HL-60/S4 treated with phorbol 12-myristate 13-acetate at 8.2 ng/mL for 4 days and 3 days (cell line): ENCODE results near the gene CACNA1B.
"Not testable (repeated sequence)": the region's sequence is repeated elsewhere in the genome, so short reads cannot be mapped to it uniquely, and the experiment has no call there.

Experiments
- in situ Hi-C: fragments of 300-500 bp; cut with MboI; formaldehyde crosslinking; loops from 2 replicates; pipeline ENCODE4 v1.15.0; 2022; ENCODE audit warnings: low sequenced_read_pairs

The CACNA1B gene

GRCh38 chr9:137865581-137866145 lies 11.9 kb upstream of the CACNA1B start:
- in situ Hi-C loops = no loop called here

DNA sequence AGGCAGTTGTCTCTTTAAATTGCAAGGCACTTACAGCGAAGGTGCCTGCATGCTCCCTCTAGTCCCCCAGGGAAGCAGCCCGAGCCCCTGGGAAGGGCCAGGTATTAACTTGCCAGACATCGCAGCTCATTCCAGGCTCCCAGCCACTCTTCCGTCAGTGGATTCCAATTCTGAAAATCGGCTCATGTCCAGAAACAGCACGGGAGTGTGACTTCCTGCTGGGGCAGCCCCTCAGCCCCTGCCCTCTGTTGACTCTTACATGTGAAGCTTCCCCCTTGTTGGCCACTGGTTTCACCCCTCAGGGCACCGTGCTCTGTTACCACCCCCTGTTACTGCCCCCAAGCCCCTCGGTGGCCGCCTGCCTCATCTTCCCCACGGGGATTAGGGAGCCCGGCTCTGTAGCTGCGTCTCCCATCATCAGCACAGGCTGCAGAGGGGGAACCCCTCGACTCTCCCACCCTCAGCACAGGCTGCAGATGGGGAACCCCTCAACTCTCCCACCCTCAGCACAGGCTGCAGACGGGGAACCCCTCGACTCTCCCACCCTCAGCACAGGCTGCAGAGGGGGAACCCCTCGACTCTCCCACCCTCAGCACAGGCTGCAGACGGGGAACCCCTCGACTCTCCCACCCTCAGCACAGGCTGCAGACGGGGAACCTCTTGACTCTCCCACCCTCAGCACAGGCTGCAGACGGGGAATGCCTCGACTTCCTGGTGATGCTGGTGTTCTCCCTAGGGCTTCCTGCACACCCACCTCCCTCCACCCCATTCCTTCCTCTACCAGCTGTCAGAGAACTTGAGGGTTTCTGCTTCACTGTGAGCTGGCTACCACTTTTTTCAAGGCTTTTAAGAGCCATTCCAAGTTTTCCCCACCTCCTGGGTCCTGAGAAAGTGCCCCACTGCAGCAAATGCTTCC lies 11.1 kb upstream of the CACNA1B start:
- in situ Hi-C loops = no loop called here

- in situ Hi-C loops = no loop called here
These were observed 7.2 kb upstream of the CACNA1B start for GRCh38 chr9:137870432-137870831.

DNA sequence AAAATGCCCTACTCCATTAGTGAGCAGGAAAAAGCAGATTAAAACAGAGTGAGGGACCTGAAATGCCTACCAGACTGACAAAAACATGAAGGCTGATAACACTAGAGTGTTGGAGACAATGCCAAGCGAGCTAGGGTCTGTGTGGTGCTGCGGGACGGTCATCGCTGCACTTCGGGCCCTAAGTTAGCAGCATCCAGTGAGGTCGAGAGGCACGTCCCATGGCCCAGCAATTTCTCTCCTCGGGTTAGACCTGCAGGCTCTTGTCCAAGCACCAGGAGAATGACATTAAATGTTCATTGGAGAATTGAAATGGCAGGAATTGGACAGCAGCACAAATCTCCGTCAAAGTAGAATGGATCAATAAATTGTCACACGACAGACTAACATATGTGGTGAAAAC lies 5.3 kb upstream of the CACNA1B start:
- in situ Hi-C loops = no loop called here

DNA sequence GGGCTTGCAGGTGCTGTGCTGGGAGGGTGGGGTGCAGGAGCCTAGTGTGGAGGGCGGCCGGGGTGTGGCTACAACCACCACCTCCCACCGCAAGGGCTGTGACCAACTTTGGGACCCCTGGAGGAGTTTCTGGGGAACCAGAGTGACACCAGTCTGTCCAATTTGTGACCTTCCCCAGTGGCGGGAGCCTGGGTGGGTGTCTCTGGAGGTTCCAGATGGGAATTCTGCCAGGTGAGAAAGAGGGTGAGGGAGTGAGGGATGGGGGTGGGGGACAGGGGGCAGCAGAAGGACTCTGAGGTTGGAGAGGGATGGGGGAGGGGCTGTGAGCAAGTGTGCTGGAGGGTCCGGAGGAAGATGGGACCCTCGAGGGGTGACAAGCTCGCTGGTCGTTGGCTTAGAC lies 4.2 kb upstream of the CACNA1B start:
- in situ Hi-C loops = no loop called here

DNA sequence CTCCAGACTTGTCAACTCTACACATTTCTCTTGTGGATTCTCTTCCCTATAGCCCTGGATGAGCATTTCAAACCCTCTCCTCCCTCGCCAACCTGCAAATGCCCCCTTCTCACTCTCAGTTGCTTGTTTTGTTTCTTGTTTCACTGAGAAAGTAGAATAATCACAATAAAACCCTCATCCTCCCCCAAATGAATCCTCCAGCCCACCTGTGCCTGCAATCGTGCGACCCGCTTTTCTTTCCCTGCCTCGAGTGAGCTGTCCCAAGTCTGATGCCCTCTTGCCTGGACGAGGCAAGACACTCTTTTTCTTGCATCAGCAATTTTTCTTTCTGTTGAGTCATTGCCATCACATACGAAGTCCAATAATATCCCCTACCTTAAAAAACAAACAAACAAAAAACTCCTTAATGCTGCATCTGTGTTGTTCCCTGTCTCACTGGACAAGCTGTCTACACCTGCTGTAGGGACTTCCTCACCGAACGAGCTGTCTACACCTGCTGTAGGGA lies 3.7 kb upstream of the CACNA1B start:
- in situ Hi-C loops = no loop called here

DNA sequence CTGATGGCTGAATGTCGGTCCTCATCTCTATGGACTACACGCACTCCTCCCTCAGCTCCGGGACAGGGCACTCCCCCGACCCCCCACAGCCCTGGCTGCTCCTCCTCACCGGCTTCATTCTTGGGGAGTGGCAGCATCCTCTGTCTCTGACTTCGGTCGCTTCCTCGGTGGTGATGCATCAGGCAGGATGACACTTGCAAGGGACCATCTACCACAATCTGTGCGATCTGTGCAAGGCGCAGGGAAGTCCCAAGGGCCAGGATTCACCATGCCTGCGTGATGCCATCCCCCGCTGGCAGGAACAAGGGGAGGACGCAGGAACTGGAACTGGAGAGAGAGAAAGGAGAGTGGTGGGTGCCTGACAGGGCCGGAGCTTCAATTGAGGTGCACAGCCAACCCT lies 2.2 kb upstream of the CACNA1B start:
- in situ Hi-C loops = no loop called here

GRCh38 chr9:137875846-137876245 lies 1.7 kb upstream of the CACNA1B start:
- in situ Hi-C loops = no loop called here

GRCh38 chr9:137876269-137876668 lies 1.3 kb upstream of the CACNA1B start:
- in situ Hi-C loops = no loop called here

DNA sequence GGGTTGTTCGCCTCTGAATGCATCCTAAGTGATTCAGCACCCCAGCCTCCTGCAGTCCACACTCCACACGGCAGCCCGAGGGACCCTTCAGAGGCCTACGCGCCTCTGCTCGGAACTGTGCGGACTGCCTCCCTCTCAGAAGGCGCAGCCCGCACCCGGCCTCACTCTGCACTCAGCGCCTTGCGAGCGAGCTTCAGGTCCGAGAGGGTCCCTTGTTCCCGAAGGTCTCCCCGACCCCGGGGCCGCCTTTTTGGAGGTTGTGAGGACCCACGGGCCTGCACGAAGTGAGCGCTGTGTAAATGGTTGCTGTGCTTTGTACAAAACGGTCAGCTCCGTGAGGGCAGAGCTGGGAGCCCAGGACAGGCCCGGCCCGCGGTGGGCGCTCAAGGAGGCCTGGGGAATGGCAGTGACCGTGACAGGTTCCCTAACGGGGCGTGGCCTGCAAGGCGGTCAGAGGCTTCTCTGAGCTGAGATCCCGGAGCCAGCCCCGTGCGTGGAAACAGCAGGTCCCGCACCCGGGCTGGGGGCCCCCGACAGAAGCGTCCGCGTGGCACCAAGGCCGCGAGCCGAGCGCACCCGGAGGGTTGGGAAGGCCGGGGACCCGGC lies 698 bp upstream of the CACNA1B start:
- in situ Hi-C loops = no loop called here

- in situ Hi-C loops = no loop called here
These were observed 762 bp downstream of the CACNA1B start for GRCh38 chr9:137878146-137878941.

GRCh38 chr9:137879052-137879451 lies 1.5 kb downstream of the CACNA1B start:
- in situ Hi-C loops = no loop called here

GRCh38 chr9:137879566-137880150 lies 2.1 kb downstream of the CACNA1B start:
- in situ Hi-C loops = no loop called here

DNA sequence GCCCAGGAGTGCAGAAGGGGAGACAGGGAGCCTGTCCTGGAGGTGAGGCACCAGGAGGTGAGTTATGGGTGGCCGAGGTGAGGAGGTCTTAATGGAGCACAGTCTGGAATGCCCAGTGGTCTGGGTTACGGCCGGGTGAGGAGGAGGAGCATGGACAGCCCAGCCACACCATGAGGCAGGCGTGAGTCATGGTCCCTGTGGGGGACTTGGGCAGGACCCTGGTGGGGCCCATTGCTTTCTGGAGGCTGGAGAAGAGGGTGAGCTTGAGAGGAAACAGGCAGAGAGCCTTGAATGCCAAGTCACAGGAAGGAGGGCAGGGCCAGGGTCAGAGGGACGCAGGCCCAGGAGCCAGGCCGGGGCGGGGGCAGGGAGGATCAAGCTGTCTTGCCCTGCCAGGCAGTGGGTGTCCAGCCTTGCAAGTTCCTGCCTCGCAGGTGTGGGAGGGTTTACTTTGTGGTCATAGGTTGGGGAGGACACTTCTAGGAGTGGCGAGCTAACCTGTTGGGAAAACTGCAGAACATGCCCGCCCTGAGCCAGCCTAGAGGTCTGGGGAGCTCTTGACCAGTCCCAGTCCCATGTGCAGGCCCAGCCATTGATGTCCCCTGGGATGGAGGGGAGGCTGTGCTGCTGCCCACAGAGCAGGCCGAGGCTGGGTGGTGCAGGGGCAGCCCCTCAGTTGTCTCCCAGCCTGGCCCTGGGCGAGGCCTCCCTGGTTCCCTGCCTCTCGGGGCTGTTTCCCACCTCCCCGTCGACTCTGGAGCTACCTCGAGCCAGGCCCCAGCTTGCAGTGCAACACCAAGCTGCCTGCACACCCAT lies 2.8 kb downstream of the CACNA1B start:
- in situ Hi-C loops = no loop called here

DNA sequence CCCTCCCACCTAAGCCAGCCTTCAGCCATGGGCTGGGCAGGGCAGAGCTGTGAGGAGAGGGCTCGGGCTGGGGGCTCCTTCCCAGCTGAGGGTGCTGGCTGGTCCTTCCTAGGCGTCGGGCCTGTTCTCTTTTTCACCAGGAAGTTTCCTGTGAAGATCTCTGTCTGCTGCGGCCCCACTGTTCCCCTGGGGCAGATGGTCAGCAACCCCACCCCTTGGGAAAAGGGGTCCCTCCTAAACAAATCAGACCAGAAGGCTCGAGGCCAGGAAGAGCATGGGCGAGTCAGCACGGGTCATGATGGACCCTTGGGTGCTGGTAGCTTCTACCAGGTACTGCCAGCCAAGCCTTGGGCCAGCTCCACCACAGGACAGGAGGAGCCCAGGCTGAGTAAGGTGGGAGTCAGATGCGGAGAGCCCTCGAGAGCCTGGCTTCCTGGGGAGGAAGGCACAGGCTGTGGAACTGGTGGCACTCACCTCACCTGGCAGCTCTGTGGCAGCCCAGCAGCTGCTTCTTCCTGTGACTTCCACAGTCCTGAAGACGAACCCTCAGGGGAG lies 3.5 kb downstream of the CACNA1B start:
- in situ Hi-C loops = no loop called here

- in situ Hi-C loops = no loop called here
These were observed 4.3 kb downstream of the CACNA1B start for GRCh38 chr9:137881591-137882505.

- in situ Hi-C loops = no loop called here
These were observed 4.9 kb downstream of the CACNA1B start for GRCh38 chr9:137882506-137882821.

- in situ Hi-C loops = not testable (repeated sequence)
These were observed 6.4 kb downstream of the CACNA1B start for GRCh38 chr9:137883977-137884376.

- in situ Hi-C loops = not testable (repeated sequence)
These were observed 7.0 kb downstream of the CACNA1B start for GRCh38 chr9:137884547-137884946.
